Measurements from ENCODE around the gene BHLHA15.

GRCh38 chr7:98203964-98204605 is 7.2 kb upstream of the BHLHA15 start:
- TF ChIP-seq POLR2A (IDR thresholded peaks at IDR 0.05; ENCODE audit: control extremely low read depth in 1 of 2, low read depth in 2 of 2, low read length in 2 of 2): no peak
- TF ChIP-seq SP1 (IDR thresholded peaks at IDR 0.05; ENCODE audit: low read depth, low read length): no peak
- TF ChIP-seq MAX (IDR thresholded peaks at IDR 0.05): no peak
- TF ChIP-seq CTCF (IDR thresholded peaks at IDR 0.05; ENCODE audit: control extremely low read depth in 1 of 3, insufficient read depth in 1 of 3, low read depth in 1 of 3, low read length in 3 of 3): no peak
- TF ChIP-seq JUN (IDR thresholded peaks at IDR 0.05; ENCODE audit: low read depth, low read length): no peak
- TF ChIP-seq POLR2AphosphoS5 (IDR thresholded peaks at IDR 0.05; ENCODE audit: low read depth, low read length): no peak
- TF ChIP-seq SUZ12 (IDR thresholded peaks at IDR 0.05; ENCODE audit: low read length): no peak
- TF ChIP-seq ATF2 (IDR thresholded peaks at IDR 0.05; ENCODE audit: low read length): no peak

Measured in H1 (cell line).